GM13977 (cell line): Measurements from ENCODE around the gene ATN1.
A peak's percentile ranks its signal among the peaks of the same experiment; 100 is the strongest.
"Not testable (repeated sequence)": the region's sequence is repeated elsewhere in the genome, so short reads cannot be mapped to it uniquely, and the experiment has no call there.

Experiments
- DNase-seq: peaks from one replicate; pipeline ENCODE4 v3.0.0; 2012; ENCODE audit warnings: low spot score
- CTCF ChIP-seq: IDR thresholded peaks from 2 replicates; pipeline ENCODE4 v1.5.1; 2012; ENCODE audit warnings: mild to moderate bottlenecking, control low read depth; ENCODE audit not compliant: insufficient read depth; ENCODE audit errors: extremely low read depth, missing control alignments
- in situ Hi-C: fragments of 300-500 bp; cut with MboI; formaldehyde crosslinking; loops from one replicate; pipeline ENCODE4 v1.12.0; 2022; ENCODE audit warnings: low sequenced_read_pairs, low pct_unique_long_range_greater_than_20kb, mixed read lengths, inconsistent platforms; ENCODE audit not compliant: unreplicated experiment

The ATN1 gene

GRCh38 chr12:6927379-6928021 is at the start of gene ATN1:
ATN1 (plus strand) TSS chr12:6927959; CDS start chr12:6934002, 6,043 bp downstream.
- DNase-seq = peak; percentile 82
- no peak for TF ChIP-seq CTCF
- in situ Hi-C loops = loop anchor here (25.0 kb wide), 1 partner anchor 185 kb away; the partner anchor contains the start of gene C1RL

- in situ Hi-C loops, DNase-seq: not testable (repeated sequence)
Observed at GRCh38 chr12:6879824-6880223, 47.9 kb upstream of the ATN1 start.

DNA sequence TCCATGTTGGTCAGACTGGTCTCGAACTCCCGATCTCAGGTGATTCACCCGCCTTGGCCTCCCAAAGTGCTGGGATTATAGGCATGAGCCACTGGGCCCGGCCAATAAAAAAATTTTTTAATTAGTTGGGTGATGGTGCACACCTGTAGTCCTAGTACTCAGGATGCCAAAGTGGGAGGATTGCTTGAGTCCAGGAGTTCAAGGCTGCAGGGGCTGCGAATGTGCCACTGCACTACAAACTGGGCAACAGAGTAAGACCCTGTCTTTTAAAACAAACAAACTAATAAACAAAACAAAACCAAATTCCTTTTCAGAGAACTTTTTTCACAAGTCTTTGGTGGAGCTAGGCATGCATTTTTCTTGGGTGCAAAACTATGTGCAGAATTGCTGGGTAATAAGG is 44.5 kb upstream of the ATN1 start:
- no peak for DNase-seq
- in situ Hi-C loops = no loop called here
- no peak for TF ChIP-seq CTCF

GRCh38 chr12:6883683-6884082 is 44.1 kb upstream of the ATN1 start:
- in situ Hi-C loops = no loop called here
- DNase-seq = no peak
- no peak for TF ChIP-seq CTCF

- DNase-seq = no peak
- in situ Hi-C loops = no loop called here
- TF ChIP-seq CTCF = no peak
Observed at GRCh38 chr12:6884539-6884938, 43.2 kb upstream of the ATN1 start.

- in situ Hi-C loops = not testable (repeated sequence)
Observed at GRCh38 chr12:6886206-6886999, 41.4 kb upstream of the ATN1 start.

GRCh38 chr12:6887460-6887859 is 40.3 kb upstream of the ATN1 start:
- in situ Hi-C loops = no loop called here
- TF ChIP-seq CTCF = no peak
- no peak for DNase-seq

More at GRCh38 chr12:6886206-6886999, 41.4 kb upstream of the ATN1 start:
- not testable (repeated sequence) for DNase-seq
